ENCODE measurements around the gene C19orf25.

The C19orf25 gene

DNA sequence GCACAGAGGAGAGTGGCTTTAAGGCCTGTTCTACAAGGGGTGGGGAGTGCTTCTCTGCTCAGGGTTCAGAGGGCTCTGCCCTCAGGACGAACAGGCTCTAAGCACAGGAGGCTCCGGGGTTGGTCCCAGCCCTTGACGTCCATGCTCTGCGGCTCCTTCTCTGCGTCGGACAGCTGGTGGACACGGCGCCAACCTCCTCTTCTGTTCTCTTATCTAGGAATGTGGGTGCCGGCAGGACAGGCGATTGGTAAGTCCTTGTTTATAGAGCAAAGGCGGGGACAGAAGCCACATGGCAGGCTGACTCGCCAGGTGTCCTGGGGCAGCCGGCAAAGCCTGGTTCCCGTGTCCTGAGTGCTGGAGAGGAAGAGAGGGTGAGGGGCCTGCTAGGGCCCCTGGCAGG, 49.3 kb downstream of the C19orf25 start:
- H3K4me3 ChIP-seq (ENCODE audit: low read depth, low read length), result no peak overlapping the region
- H3K27me3 ChIP-seq (ENCODE audit: control insufficient read depth, insufficient read depth, low read length), result no peaks in the 10 kb centered on the region
- H3K27ac ChIP-seq (ENCODE audit: low read depth, low read length), result 0 out of 2 replicates have a peak overlapping the region, but pooled peaks have one; percentile 57
- no peak overlapping the region for H3K9ac ChIP-seq (ENCODE audit: low read length)
- peaks cover 92% of the 10 kb centered on the region for H3K36me3 ChIP-seq (ENCODE audit: control insufficient read depth, insufficient read depth, low read length)
- no peaks in the 10 kb centered on the region for H3K9me3 ChIP-seq (ENCODE audit: control insufficient read depth, insufficient read depth, low read depth, low read length)
- H3K4me1 ChIP-seq (ENCODE audit: control insufficient read depth, insufficient read depth, low read length), result no peaks in the 10 kb centered on the region

DNA sequence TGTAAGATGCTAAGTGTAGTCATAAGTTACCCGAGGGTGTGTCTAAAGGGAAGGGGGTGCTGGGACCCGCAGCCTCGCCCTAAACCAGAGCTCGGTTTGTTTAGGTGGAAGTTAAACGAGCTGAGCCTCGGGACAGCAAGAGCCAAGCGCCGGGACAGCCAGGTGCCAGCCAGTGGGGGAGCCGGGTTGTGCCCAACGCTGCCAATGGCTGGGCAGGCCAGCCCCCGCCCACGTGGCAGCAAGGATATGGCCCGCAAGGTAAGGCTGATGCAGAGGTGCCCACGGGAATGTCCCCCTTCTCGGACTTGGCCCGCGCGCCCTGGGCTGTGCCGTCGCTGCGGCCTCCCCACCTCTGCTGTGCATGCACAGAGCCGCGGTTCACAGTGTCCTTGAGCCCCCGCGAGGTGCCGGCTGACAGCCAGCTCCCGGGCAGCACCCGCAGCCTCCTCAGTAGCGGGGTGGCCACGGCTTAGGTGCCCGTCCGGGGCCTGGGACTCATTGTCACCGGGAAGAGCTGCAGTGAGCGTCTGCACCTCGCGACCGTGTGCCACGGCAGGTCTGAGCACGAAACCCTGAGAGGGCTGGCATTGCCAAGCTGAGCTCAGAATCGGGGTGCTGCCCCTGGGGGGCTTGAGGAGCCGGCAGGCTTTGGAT, 50.1 kb downstream of the C19orf25 start:
- H3K4me1 ChIP-seq (ENCODE audit: control insufficient read depth, insufficient read depth, low read length), result 0 out of 2 replicates have a peak, but pooled peaks cover under 1% of the 10 kb centered on the region
- H3K9me3 ChIP-seq (ENCODE audit: control insufficient read depth, insufficient read depth, low read depth, low read length), result no peaks in the 10 kb centered on the region
- no peak overlapping the region for H3K9ac ChIP-seq (ENCODE audit: low read length)
- no peak overlapping the region for H3K27ac ChIP-seq (ENCODE audit: low read depth, low read length)
- H3K36me3 ChIP-seq (ENCODE audit: control insufficient read depth, insufficient read depth, low read length), result peaks cover 91% of the 10 kb centered on the region
- H3K4me3 ChIP-seq (ENCODE audit: low read depth, low read length), result no peak overlapping the region
- H3K27me3 ChIP-seq (ENCODE audit: control insufficient read depth, insufficient read depth, low read length), result no peaks in the 10 kb centered on the region

DNA sequence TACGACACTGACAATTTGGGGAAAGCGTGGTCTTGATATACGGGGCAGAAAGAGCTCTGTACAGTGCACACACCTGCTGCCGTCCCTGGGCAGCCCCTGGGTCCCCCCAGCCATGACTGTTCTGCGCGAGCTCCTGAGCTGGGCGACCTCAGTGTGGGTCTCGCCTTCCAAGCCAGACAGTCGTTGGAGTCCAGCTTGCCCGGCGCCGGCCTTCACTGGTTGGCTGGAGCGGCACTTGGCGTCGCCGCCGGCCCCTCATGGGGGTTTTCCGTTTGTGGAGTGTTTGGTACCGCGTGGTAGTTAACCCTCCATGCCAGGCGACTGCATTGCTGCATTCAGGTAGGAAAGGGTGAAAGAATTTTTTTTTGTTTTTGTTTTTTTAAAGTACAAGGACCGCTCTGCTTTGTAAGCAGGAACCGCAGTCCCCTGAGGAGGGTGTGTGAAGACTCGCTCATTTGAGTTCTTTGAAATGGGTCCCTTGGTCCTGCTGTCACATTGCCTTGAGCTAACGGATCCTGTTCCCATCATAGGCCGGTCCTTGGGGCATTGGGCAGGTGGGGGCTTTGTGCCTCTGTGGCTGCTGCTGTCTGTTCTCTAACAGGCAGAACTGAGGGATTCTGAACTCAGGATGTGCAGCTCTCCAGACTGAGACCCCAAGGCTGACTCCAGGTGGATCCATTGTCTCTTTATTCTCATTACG, 51.6 kb downstream of the C19orf25 start:
- H3K36me3 ChIP-seq (ENCODE audit: control insufficient read depth, insufficient read depth, low read length), result peaks cover 92% of the 10 kb centered on the region
- H3K4me1 ChIP-seq (ENCODE audit: control insufficient read depth, insufficient read depth, low read length), result 0 out of 2 replicates have a peak, but pooled peaks cover 9% of the 10 kb centered on the region
- H3K27me3 ChIP-seq (ENCODE audit: control insufficient read depth, insufficient read depth, low read length), result no peaks in the 10 kb centered on the region
- no peak overlapping the region for H3K9ac ChIP-seq (ENCODE audit: low read length)
- H3K4me3 ChIP-seq (ENCODE audit: low read depth, low read length), result no peak overlapping the region
- H3K9me3 ChIP-seq (ENCODE audit: control insufficient read depth, insufficient read depth, low read depth, low read length), result no peaks in the 10 kb centered on the region
- H3K27ac ChIP-seq (ENCODE audit: low read depth, low read length), result no peak overlapping the region

DNA sequence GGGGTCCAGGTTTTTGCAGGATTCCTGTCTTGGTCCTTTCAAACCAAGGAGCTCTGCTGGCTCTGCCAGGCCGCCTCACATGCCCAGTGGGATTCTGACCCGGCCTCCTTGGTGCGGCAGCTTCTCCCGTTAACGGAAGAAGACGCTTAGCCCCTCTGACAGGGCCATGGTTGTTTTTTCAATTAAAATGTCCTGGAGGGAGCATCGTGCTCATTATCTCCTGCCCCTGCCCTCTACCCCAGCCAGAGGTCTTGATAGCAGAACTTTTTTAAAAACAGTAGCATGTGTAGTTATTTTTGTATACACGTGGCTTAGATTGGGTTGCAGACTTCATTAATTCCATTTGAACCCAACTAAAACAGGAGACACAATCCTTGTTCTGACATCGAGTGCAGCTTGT, 52.3 kb downstream of the C19orf25 start:
- H3K9ac ChIP-seq (ENCODE audit: low read length), result no peak overlapping the region
- H3K9me3 ChIP-seq (ENCODE audit: control insufficient read depth, insufficient read depth, low read depth, low read length), result no peaks in the 10 kb centered on the region
- H3K4me3 ChIP-seq (ENCODE audit: low read depth, low read length), result no peak overlapping the region
- no peak overlapping the region for H3K27ac ChIP-seq (ENCODE audit: low read depth, low read length)
- H3K27me3 ChIP-seq (ENCODE audit: control insufficient read depth, insufficient read depth, low read length), result no peaks in the 10 kb centered on the region
- H3K36me3 ChIP-seq (ENCODE audit: control insufficient read depth, insufficient read depth, low read length), result peaks cover 92% of the 10 kb centered on the region
- H3K4me1 ChIP-seq (ENCODE audit: control insufficient read depth, insufficient read depth, low read length), result 0 out of 2 replicates have a peak, but pooled peaks cover 9% of the 10 kb centered on the region

DNA sequence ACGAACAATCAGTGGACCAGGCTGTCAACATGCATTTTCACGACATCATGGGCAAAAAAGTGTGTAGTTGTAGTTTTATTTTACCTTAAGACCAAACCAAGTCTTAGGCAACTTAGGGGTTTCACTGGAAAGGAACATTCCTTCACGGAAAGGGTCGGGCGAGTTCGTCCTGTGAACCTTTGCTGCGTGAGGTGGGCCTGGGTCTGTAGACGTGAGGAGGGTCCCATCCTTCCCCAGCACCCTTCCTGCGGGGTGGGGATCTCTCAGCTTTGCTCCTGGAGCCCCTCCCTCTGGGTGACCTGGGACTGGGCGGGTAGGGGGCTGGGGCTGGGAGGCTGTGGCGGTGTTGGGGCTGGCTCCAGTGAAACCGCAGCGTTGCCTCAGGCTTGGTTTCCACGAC, 53.1 kb downstream of the C19orf25 start:
- no peak overlapping the region for H3K4me3 ChIP-seq (ENCODE audit: low read depth, low read length)
- no peaks in the 10 kb centered on the region for H3K9me3 ChIP-seq (ENCODE audit: control insufficient read depth, insufficient read depth, low read depth, low read length)
- H3K36me3 ChIP-seq (ENCODE audit: control insufficient read depth, insufficient read depth, low read length), result peaks cover 95% of the 10 kb centered on the region
- no peaks in the 10 kb centered on the region for H3K27me3 ChIP-seq (ENCODE audit: control insufficient read depth, insufficient read depth, low read length)
- H3K27ac ChIP-seq (ENCODE audit: low read depth, low read length), result no peak overlapping the region
- H3K4me1 ChIP-seq (ENCODE audit: control insufficient read depth, insufficient read depth, low read length), result 0 out of 2 replicates have a peak, but pooled peaks cover 9% of the 10 kb centered on the region
- no peak overlapping the region for H3K9ac ChIP-seq (ENCODE audit: low read length)

DNA sequence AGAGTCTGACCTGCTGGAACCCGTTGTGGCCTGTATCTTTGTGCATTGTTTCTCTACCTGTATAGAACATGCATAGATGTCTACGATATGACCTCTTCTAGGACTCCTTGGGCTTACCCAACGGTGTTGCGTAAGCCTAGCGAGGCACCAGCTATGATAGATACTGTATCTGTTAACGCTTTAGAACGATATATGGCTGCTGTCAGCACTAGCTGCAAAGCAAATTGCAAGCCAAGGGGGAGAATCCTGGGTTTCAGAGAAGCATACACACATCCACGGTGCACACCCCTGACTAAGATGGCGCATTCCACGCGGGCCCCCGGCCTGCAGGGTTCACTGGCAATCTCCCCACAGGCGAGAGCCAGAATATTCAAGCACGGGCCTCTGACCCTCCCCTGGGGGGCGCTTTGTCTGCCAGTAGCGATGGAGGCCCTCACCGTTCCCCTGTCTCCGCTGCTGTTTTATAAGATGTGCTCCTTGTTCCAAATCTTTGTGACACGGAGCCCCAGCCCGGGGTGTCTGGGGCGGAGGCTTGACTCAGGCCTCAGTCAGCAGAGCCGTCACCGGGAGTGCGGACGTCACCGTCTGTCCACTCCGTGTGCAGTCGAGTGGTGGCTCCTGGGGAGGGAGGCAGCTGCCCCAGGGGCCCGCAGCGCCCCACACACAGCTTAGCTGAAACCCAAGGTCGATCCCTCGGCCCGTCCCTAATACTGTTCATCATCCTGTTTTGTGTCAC, 53.7 kb downstream of the C19orf25 start:
- H3K36me3 ChIP-seq (ENCODE audit: control insufficient read depth, insufficient read depth, low read length), result peaks cover 98% of the 10 kb centered on the region
- H3K27me3 ChIP-seq (ENCODE audit: control insufficient read depth, insufficient read depth, low read length), result no peaks in the 10 kb centered on the region
- no peak overlapping the region for H3K4me3 ChIP-seq (ENCODE audit: low read depth, low read length)
- H3K9ac ChIP-seq (ENCODE audit: low read length), result no peak overlapping the region
- H3K9me3 ChIP-seq (ENCODE audit: control insufficient read depth, insufficient read depth, low read depth, low read length), result no peaks in the 10 kb centered on the region
- H3K27ac ChIP-seq (ENCODE audit: low read depth, low read length), result no peak overlapping the region
- 0 out of 2 replicates have a peak, but pooled peaks cover 9% of the 10 kb centered on the region for H3K4me1 ChIP-seq (ENCODE audit: control insufficient read depth, insufficient read depth, low read length)

DNA sequence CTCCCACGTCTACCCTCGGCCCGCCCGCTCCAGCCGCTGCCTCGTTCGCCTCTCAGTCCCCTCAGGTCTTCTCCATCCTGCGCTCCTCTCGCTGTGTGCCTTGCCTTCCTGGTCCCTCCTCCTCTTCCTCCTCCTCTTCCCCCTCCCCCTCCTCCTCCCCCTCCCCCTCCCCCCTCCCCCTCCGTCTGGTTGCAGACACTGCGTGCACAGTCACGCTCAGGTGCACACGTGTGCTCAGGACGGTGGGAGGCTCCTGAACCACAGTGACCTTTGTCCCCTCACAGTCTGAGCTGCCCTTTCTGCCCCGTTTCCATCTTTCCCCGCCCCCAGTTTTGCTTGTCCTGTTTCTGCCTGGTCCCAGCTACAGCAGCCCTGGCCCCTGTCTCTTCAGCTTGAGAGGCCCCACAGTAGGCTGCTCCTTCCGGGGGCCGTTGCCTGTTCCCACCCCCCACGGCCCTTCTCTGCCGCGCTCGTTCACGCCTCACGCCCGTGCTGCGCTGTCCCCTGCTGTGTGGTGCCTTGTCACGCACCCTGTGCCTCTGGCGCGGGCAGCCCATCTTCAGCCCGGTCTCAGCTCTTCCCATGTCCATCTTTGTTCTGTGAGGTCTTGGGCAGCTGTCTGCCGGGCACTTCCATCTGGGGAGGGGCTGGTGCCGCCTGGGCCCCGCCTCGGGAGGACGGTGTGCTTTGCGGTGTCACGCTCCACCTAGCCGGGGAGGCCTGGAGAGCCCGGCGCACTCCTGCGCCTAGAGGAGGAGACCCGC, 54.6 kb downstream of the C19orf25 start:
- Histone ChIP-seq H3K9ac (ENCODE audit: low read length) (no peak overlapping the region), H3K27me3 (ENCODE audit: control insufficient read depth, insufficient read depth, low read length) (no peaks in the 10 kb centered on the region), H3K4me1 (ENCODE audit: control insufficient read depth, insufficient read depth, low read length) (0 out of 2 replicates have a peak, but pooled peaks cover 9% of the 10 kb centered on the region), H3K27ac (ENCODE audit: low read depth, low read length) (no peak overlapping the region), H3K4me3 (ENCODE audit: low read depth, low read length) (no peak overlapping the region), H3K36me3 (ENCODE audit: control insufficient read depth, insufficient read depth, low read length) (peaks cover 98% of the 10 kb centered on the region), H3K9me3 (ENCODE audit: control insufficient read depth, insufficient read depth, low read depth, low read length) (no peaks in the 10 kb centered on the region)

DNA sequence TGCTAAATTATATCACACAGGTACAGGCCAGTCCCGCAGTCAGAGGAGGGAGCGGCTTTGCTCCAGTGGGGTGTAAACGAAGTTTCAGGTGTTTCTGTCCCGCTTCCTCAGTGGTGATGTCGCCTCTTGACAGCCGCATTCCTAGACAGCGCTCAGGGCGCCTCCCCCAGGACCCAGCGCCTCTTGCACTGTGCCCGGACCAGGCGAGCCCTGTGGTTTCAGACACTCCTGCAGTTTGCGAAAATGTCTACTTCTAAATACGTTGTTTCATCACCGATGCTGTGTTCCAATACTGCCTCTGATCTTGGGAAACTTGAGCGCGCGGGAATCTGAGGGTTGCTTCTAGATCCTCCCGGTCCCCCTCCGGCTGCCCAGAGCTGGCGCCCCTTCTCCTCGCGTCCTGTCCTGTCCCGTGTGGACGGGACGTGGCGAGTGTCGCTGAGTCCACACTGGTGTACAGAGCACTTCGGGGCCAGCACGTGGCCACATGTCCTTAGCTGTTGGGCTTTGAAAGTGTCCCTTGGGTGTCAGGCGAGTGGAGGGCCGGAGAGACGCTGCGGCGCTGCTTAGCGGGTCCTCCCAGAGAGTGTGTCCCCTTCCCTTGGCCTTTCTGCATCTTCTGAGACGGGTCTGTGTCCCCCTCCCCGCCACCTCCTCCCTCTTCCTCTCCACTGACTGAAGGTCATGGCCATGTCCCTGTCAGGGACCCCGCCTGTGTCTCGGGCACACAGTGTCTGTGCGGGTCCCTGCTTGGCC, 55.4 kb downstream of the C19orf25 start:
- H3K4me3 ChIP-seq (ENCODE audit: low read depth, low read length), result no peak overlapping the region
- H3K27me3 ChIP-seq (ENCODE audit: control insufficient read depth, insufficient read depth, low read length), result no peaks in the 10 kb centered on the region
- H3K9me3 ChIP-seq (ENCODE audit: control insufficient read depth, insufficient read depth, low read depth, low read length), result no peaks in the 10 kb centered on the region
- H3K36me3 ChIP-seq (ENCODE audit: control insufficient read depth, insufficient read depth, low read length), result peaks cover 98% of the 10 kb centered on the region
- peak overlapping the region; percentile 32 for H3K9ac ChIP-seq (ENCODE audit: low read length)
- 0 out of 2 replicates have a peak, but pooled peaks cover 9% of the 10 kb centered on the region for H3K4me1 ChIP-seq (ENCODE audit: control insufficient read depth, insufficient read depth, low read length)
- H3K27ac ChIP-seq (ENCODE audit: low read depth, low read length), result no peak overlapping the region
